WTC11 (cell line): ENCODE results near the gene FAM149B1. TPM values are rescaled to one million over a fixed set of nuclear protein-coding genes. Genes with fewer than 3 reads are reported as not detected.

ENCODE experiments used
- ATAC-seq: fragments of 200-7000 bp; cut with Tn5 transposase; 2 replicates; pipeline ENCODE4 v1.10.0; 2021; ENCODE audit warnings: mild to moderate bottlenecking, moderate library complexity
- CTCF ChIA-PET: fragments of 300-600 bp; sonication (Branson Sonifier 250); formaldehyde crosslinking; loops from one replicate; lab custom pipeline; 2021; ENCODE audit warnings: antibody characterized with exemption; lab: Charles Lee
- POLR2A ChIA-PET: fragments of 350-600 bp; sonication (Branson Sonifier 250); formaldehyde crosslinking; loops from one replicate; lab custom pipeline; 2021; ENCODE audit warnings: antibody characterized with exemption; lab: Charles Lee
- DNase-seq: peaks from one replicate; pipeline ENCODE4 v3.0.0; 2021; ENCODE audit warnings: low spot score
- H3K27ac Mint-ChIP-seq: 2 replicates; pipeline ENCODE4 v1.8.0; 2021; ENCODE audit warnings: mixed read lengths
- H3K27me3 Mint-ChIP-seq: 2 replicates; pipeline ENCODE4 v1.8.0; 2021; ENCODE audit warnings: low read depth, mild to moderate bottlenecking, moderate library complexity, mixed read lengths
- H3K36me3 Mint-ChIP-seq: 2 replicates; pipeline ENCODE4 v1.8.0; 2021; ENCODE audit warnings: mixed read lengths
- H3K4me1 Mint-ChIP-seq: 2 replicates; pipeline ENCODE4 v1.8.0; 2022; ENCODE audit warnings: mixed read lengths
- H3K4me3 Mint-ChIP-seq: 2 replicates; pipeline ENCODE4 v1.8.0; 2021; ENCODE audit warnings: mild to moderate bottlenecking, moderate library complexity, mixed read lengths
- H3K9me3 Mint-ChIP-seq: 2 replicates; pipeline ENCODE4 v1.8.0; 2021; ENCODE audit warnings: mixed read lengths
- CREB1 ChIP-seq: sonication (generic); formaldehyde crosslinking; IDR thresholded peaks from 2 replicates; pipeline ENCODE4 v1.8.0; 2023; ENCODE audit warnings: mild to moderate bottlenecking, missing genetic modification reagents
- EMX1 ChIP-seq: fragments of 250-450 bp; sonication (Bioruptor Pico); IDR thresholded peaks from 2 replicates; pipeline ENCODE4 v1.8.0; 2021; ENCODE audit warnings: mild to moderate bottlenecking
- HMGA2 ChIP-seq: fragments of 250-450 bp; sonication (Bioruptor Pico); IDR thresholded peaks from 2 replicates; pipeline ENCODE4 v1.4.0; 2021; ENCODE audit warnings: mild to moderate bottlenecking, moderate library complexity
- MXD4 ChIP-seq: fragments of 250-450 bp; sonication (Bioruptor Pico); IDR thresholded peaks from 2 replicates; pipeline ENCODE4 v1.8.0; 2021; ENCODE audit warnings: mild to moderate bottlenecking, moderate library complexity, borderline replicate concordance
- NR1H2 ChIP-seq: sonication (generic); formaldehyde crosslinking; IDR thresholded peaks from 2 replicates; pipeline ENCODE4 v1.9.0; 2021; ENCODE audit warnings: mild to moderate bottlenecking, moderate library complexity, missing genetic modification reagents
- NR3C1 ChIP-seq: sonication (generic); formaldehyde crosslinking; conservative IDR thresholded peaks from 2 replicates; pipeline ENCODE4 v1.8.1; 2023; ENCODE audit warnings: low read depth, mild to moderate bottlenecking, missing genetic modification reagents
- PRRX2 ChIP-seq: fragments of 250-450 bp; sonication (Bioruptor Pico); IDR thresholded peaks from 2 replicates; pipeline ENCODE4 v1.8.0; 2021; ENCODE audit warnings: mild to moderate bottlenecking
- SMAD3 ChIP-seq: sonication (generic); formaldehyde crosslinking; IDR thresholded peaks from 2 replicates; pipeline ENCODE4 v1.8.0; 2022; ENCODE audit warnings: missing genetic modification reagents, mild to moderate bottlenecking, borderline replicate concordance
- SOX15 ChIP-seq: fragments of 250-450 bp; sonication (Bioruptor Pico); IDR thresholded peaks from 2 replicates; pipeline ENCODE4 v1.9.0; 2021; ENCODE audit warnings: mild to moderate bottlenecking
- SP1 ChIP-seq: sonication (generic); formaldehyde crosslinking; conservative IDR thresholded peaks from 2 replicates; pipeline ENCODE4 v1.8.1; 2022; ENCODE audit warnings: missing genetic modification reagents
- ZNF232 ChIP-seq: sonication (generic); formaldehyde crosslinking; IDR thresholded peaks from 2 replicates; pipeline ENCODE4 v1.8.0; 2022; ENCODE audit warnings: mild to moderate bottlenecking, missing genetic modification reagents
- ZNF671 ChIP-seq: fragments of 250-450 bp; sonication (Bioruptor Pico); IDR thresholded peaks from 2 replicates; pipeline ENCODE4 v1.8.0; 2021; ENCODE audit warnings: mild to moderate bottlenecking
- total RNA-seq: library from RNA; stranded (reverse); gene quantifications from 3 replicates; pipeline ENCODE4 v1.2.3, GENCODE V29; 2021
- TF ChIP-seq, protein P1 (sequence below): sonication (generic); formaldehyde crosslinking; IDR thresholded peaks from 2 replicates; pipeline ENCODE4 v1.8.0; 2022; ENCODE audit warnings: mild to moderate bottlenecking, missing genetic modification reagents
- TF ChIP-seq, protein P2 (sequence below): sonication (generic); formaldehyde crosslinking; IDR thresholded peaks from 2 replicates; pipeline ENCODE4 v1.8.0; 2022; ENCODE audit warnings: mild to moderate bottlenecking, missing genetic modification reagents
- TF ChIP-seq, protein P3 (sequence below): fragments of 250-450 bp; sonication (Bioruptor Pico); IDR thresholded peaks from 2 replicates; pipeline ENCODE4 v1.8.0; 2021; ENCODE audit warnings: mild to moderate bottlenecking
- TF ChIP-seq, protein P4 (sequence below): sonication (generic); formaldehyde crosslinking; IDR thresholded peaks from 2 replicates; pipeline ENCODE4 v1.8.1; 2023; ENCODE audit warnings: mild to moderate bottlenecking, missing genetic modification reagents, moderate library complexity
- TF ChIP-seq, protein P5 (sequence below): sonication (generic); formaldehyde crosslinking; IDR thresholded peaks from 2 replicates; pipeline ENCODE4 v1.8.0; 2023; ENCODE audit warnings: missing genetic modification reagents, mild to moderate bottlenecking, borderline replicate concordance
- TF ChIP-seq, protein P6 (sequence below): sonication (generic); formaldehyde crosslinking; IDR thresholded peaks from 2 replicates; pipeline ENCODE4 v1.8.0; 2023; ENCODE audit warnings: missing genetic modification reagents

FAM149B1 gene
- total RNA-seq, 1 experiment from 2014 or later = 13.8 TPM

DNA sequence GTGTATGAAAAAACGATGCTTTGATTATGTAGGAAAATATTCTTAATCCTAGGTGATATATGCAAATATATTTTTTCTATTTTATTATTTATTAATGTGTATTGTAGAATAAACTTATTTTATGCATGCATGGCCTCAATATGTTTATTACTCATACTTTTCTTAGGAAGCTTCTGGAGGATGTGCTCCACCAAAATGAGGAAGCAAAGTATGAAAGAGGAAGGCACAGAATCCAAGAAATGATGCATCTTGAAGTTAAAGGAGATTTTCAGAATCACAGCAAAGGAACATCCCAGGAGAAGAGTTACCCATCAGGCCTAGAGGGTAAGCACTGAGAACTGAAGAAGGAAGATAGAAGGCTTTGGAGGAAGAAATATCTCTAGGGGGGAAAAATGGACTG is 119.5 kb downstream of the FAM149B1 start:
- TF ChIP-seq, protein P1, sequence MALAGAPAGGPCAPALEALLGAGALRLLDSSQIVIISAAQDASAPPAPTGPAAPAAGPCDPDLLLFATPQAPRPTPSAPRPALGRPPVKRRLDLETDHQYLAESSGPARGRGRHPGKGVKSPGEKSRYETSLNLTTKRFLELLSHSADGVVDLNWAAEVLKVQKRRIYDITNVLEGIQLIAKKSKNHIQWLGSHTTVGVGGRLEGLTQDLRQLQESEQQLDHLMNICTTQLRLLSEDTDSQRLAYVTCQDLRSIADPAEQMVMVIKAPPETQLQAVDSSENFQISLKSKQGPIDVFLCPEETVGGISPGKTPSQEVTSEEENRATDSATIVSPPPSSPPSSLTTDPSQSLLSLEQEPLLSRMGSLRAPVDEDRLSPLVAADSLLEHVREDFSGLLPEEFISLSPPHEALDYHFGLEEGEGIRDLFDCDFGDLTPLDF = no peak
- TF ChIP-seq, protein P2, sequence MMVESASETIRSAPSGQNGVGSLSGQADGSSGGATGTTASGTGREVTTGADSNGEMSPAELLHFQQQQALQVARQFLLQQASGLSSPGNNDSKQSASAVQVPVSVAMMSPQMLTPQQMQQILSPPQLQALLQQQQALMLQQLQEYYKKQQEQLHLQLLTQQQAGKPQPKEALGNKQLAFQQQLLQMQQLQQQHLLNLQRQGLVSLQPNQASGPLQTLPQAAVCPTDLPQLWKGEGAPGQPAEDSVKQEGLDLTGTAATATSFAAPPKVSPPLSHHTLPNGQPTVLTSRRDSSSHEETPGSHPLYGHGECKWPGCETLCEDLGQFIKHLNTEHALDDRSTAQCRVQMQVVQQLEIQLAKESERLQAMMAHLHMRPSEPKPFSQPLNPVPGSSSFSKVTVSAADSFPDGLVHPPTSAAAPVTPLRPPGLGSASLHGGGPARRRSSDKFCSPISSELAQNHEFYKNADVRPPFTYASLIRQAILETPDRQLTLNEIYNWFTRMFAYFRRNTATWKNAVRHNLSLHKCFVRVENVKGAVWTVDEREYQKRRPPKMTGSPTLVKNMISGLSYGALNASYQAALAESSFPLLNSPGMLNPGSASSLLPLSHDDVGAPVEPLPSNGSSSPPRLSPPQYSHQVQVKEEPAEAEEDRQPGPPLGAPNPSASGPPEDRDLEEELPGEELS (CRISPR knock-in tag) = no peak
- TF ChIP-seq SP1 (CRISPR knock-in tag) (no peak), NR3C1 (CRISPR knock-in tag) (no peak)
- TF ChIP-seq, protein P3, sequence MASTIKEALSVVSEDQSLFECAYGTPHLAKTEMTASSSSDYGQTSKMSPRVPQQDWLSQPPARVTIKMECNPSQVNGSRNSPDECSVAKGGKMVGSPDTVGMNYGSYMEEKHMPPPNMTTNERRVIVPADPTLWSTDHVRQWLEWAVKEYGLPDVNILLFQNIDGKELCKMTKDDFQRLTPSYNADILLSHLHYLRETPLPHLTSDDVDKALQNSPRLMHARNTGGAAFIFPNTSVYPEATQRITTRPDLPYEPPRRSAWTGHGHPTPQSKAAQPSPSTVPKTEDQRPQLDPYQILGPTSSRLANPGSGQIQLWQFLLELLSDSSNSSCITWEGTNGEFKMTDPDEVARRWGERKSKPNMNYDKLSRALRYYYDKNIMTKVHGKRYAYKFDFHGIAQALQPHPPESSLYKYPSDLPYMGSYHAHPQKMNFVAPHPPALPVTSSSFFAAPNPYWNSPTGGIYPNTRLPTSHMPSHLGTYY = no peak
- TF ChIP-seq, protein P4, sequence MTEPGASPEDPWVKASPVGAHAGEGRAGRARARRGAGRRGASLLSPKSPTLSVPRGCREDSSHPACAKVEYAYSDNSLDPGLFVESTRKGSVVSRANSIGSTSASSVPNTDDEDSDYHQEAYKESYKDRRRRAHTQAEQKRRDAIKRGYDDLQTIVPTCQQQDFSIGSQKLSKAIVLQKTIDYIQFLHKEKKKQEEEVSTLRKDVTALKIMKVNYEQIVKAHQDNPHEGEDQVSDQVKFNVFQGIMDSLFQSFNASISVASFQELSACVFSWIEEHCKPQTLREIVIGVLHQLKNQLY = no peak
- POLR2A ChIA-PET = no interaction called here

DNA sequence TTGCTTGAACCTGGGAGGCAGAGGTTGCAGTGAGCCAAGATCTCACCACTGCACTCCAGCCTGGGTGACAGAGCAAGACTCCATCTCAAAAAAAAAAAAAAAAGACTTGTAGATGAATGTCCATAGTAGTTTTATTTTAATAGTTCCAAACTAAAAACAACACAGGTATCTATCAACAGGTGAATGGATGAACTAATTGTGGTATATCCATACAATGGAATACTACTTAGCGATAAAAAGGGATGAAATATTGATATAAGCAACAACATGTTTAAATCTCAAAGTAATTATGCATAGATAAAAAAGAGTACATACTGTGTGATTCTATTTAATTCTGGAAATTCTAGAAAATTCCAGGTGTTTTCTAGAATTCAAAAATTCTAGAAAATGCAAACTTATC is 122.0 kb downstream of the FAM149B1 start:
- DNase-seq (no peak), ATAC-seq (no peak)
- CTCF ChIA-PET = no interaction called here
- POLR2A ChIA-PET = no interaction called here
- Mint-ChIP-seq H3K4me3 (no peak overlapping the region), H3K27me3 (peaks cover 13% of the 10 kb centered on the region), H3K27ac (no peak overlapping the region), H3K36me3 (peaks cover 9% of the 10 kb centered on the region; the same call in 1 of the 2 replicates), H3K4me1 (no peaks in the 10 kb centered on the region), H3K9me3 (peaks cover 26% of the 10 kb centered on the region)
- TF ChIP-seq EMX1 (CRISPR knock-in tag) (no peak), SOX15 (CRISPR knock-in tag) (no peak), MXD4 (CRISPR knock-in tag) (no peak)

More for the DNA sequence above, 119.5 kb downstream of the FAM149B1 start:
- CTCF ChIA-PET = no interaction called here
- DNase-seq = no peak
- peaks cover 9% of the 10 kb centered on the region; the same call in 1 of the 2 replicates for H3K36me3 Mint-ChIP-seq
- ATAC-seq = no peak
- no peaks in the 10 kb centered on the region for H3K4me1 Mint-ChIP-seq
- H3K9me3 Mint-ChIP-seq = peaks cover 26% of the 10 kb centered on the region
- peaks cover 3% of the 10 kb centered on the region; the same call in 1 of the 2 replicates for H3K27me3 Mint-ChIP-seq
- H3K4me3 Mint-ChIP-seq = no peak overlapping the region
- H3K27ac Mint-ChIP-seq = no peak overlapping the region

DNA sequence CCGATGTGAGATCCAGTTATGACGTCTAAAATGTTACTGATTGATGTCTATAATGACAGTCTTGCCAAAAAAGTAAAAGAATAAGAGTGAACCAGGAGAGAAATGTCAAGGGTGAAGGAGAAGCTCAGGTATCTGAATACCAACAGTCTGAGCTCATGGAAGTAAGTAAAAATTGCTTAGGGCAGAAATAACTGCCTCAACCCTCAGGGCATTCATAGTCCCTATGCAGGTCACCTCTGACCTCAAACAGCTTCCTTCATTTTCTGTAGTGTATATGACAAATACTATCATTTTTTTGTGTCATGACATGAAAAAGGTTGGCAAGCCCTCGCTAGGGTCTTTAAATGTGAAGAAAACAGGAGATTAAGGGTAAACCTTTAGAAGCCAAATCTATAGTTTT is 125.5 kb downstream of the FAM149B1 start:
- H3K27me3 Mint-ChIP-seq = peaks cover 21% of the 10 kb centered on the region
- peaks cover 12% of the 10 kb centered on the region for H3K9me3 Mint-ChIP-seq
- no peaks in the 10 kb centered on the region for H3K4me1 Mint-ChIP-seq
- no peak overlapping the region for H3K4me3 Mint-ChIP-seq
- no peak for DNase-seq
- peaks cover 9% of the 10 kb centered on the region; the same call in 1 of the 2 replicates for H3K36me3 Mint-ChIP-seq
- H3K27ac Mint-ChIP-seq = no peak overlapping the region
- POLR2A ChIA-PET = no interaction called here
- TF ChIP-seq CREB1 (CRISPR knock-in tag) (no peak), NR1H2 (CRISPR knock-in tag) (no peak), MXD4 (CRISPR knock-in tag) (no peak), PRRX2 (CRISPR knock-in tag) (no peak), ZNF232 (no peak), HMGA2 (CRISPR knock-in tag) (no peak), SMAD3 (CRISPR knock-in tag) (no peak), ZNF671 (CRISPR knock-in tag) (no peak)
- TF ChIP-seq, protein P5, sequence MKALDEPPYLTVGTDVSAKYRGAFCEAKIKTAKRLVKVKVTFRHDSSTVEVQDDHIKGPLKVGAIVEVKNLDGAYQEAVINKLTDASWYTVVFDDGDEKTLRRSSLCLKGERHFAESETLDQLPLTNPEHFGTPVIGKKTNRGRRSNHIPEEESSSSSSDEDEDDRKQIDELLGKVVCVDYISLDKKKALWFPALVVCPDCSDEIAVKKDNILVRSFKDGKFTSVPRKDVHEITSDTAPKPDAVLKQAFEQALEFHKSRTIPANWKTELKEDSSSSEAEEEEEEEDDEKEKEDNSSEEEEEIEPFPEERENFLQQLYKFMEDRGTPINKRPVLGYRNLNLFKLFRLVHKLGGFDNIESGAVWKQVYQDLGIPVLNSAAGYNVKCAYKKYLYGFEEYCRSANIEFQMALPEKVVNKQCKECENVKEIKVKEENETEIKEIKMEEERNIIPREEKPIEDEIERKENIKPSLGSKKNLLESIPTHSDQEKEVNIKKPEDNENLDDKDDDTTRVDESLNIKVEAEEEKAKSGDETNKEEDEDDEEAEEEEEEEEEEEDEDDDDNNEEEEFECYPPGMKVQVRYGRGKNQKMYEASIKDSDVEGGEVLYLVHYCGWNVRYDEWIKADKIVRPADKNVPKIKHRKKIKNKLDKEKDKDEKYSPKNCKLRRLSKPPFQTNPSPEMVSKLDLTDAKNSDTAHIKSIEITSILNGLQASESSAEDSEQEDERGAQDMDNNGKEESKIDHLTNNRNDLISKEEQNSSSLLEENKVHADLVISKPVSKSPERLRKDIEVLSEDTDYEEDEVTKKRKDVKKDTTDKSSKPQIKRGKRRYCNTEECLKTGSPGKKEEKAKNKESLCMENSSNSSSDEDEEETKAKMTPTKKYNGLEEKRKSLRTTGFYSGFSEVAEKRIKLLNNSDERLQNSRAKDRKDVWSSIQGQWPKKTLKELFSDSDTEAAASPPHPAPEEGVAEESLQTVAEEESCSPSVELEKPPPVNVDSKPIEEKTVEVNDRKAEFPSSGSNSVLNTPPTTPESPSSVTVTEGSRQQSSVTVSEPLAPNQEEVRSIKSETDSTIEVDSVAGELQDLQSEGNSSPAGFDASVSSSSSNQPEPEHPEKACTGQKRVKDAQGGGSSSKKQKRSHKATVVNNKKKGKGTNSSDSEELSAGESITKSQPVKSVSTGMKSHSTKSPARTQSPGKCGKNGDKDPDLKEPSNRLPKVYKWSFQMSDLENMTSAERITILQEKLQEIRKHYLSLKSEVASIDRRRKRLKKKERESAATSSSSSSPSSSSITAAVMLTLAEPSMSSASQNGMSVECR (CRISPR knock-in tag) = no peak
- TF ChIP-seq, protein P6, sequence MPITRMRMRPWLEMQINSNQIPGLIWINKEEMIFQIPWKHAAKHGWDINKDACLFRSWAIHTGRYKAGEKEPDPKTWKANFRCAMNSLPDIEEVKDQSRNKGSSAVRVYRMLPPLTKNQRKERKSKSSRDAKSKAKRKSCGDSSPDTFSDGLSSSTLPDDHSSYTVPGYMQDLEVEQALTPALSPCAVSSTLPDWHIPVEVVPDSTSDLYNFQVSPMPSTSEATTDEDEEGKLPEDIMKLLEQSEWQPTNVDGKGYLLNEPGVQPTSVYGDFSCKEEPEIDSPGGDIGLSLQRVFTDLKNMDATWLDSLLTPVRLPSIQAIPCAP (CRISPR knock-in tag) = no peak
- TF ChIP-seq, all 79 proteins: peak for 0
- ATAC-seq = no peak
- CTCF ChIA-PET = no interaction called here
